HEK293 (cell line): ENCODE data around the gene KCNE4.
"Not testable (repeated sequence)": the region's sequence is repeated elsewhere in the genome, so short reads cannot be mapped to it uniquely, and the experiment has no call there.

Source experiments
- CTCF ChIA-PET: fragments of 350-600 bp; formaldehyde crosslinking; extraction: SDS; loops from one replicate; lab custom pipeline; 2021; ENCODE audit warnings: antibody characterized with exemption; lab: Yijun Ruan, JAX
- POLR2A ChIA-PET: fragments of 300-600 bp; formaldehyde crosslinking; extraction: SDS; loops from one replicate; lab custom pipeline; 2020; ENCODE audit warnings: antibody characterized with exemption, inconsistent platforms; lab: Yijun Ruan, JAX
- H3K27ac ChIP-seq: fragments of 200-500 bp; sonication (Bioruptor generic); 2 replicates; pipeline ENCODE4 v1.5.1; 2014; ENCODE audit warnings: low read depth, low read length, control low read depth, inconsistent platforms; ENCODE audit errors: extremely low read depth
- H3K36me3 ChIP-seq, 2 experiments: fragments of 200-500 bp in 1 of 2; sonication (Bioruptor generic) in 1 of 2; 1 replicate in 1 of 2; 2 replicates in 1 of 2; pipeline ENCODE4 v1.5.1; 2014 to 2017; ENCODE audit warnings: inconsistent platforms in 2 of 2, low read length in 2 of 2; ENCODE audit not compliant: control insufficient read depth in 2 of 2, insufficient read depth in 1 of 2
- H3K4me1 ChIP-seq: fragments of 200-500 bp; sonication (Bioruptor generic); 2 replicates; pipeline ENCODE4 v1.5.1; 2014; ENCODE audit warnings: mild to moderate bottlenecking, low read length, inconsistent platforms; ENCODE audit not compliant: control insufficient read depth, insufficient read depth
- H3K4me3 ChIP-seq: 2 replicates; pipeline ENCODE4 v1.5.1; 2011; ENCODE audit warnings: low read depth, mild to moderate bottlenecking, control low read depth, low read length, moderate library complexity
- H3K9me3 ChIP-seq: fragments of 200-500 bp; sonication (Bioruptor generic); 2 replicates; pipeline ENCODE4 v1.5.1; 2014; ENCODE audit warnings: low read depth, low read length, inconsistent platforms; ENCODE audit not compliant: control insufficient read depth, insufficient read depth
- GFI1B ChIP-seq: fragments of 450-650 bp; formaldehyde crosslinking; IDR thresholded peaks from 2 replicates; pipeline ENCODE4 v1.5.1; 2016; ENCODE audit warnings: missing biosample characterization, missing genetic modification characterization
- KLF16 ChIP-seq: fragments of 450-650 bp; formaldehyde crosslinking; IDR thresholded peaks from 2 replicates; pipeline ENCODE4 v1.5.1; 2017; ENCODE audit warnings: missing biosample characterization, missing genetic modification characterization
- KLF9 ChIP-seq: fragments of 450-650 bp; formaldehyde crosslinking; IDR thresholded peaks from 2 replicates; pipeline ENCODE4 v1.5.1; 2016; ENCODE audit warnings: missing biosample characterization, missing genetic modification characterization, low read depth
- OVOL3 ChIP-seq: fragments of 450-650 bp; formaldehyde crosslinking; IDR thresholded peaks from 2 replicates; pipeline ENCODE4 v1.5.1; 2016; ENCODE audit warnings: missing biosample characterization, missing genetic modification characterization
- SP7 ChIP-seq: fragments of 450-650 bp; formaldehyde crosslinking; IDR thresholded peaks from 2 replicates; pipeline ENCODE4 v1.5.1; 2016; ENCODE audit warnings: missing biosample characterization, missing genetic modification characterization
- TSHZ1 ChIP-seq: fragments of 450-650 bp; formaldehyde crosslinking; IDR thresholded peaks from 2 replicates; pipeline ENCODE4 v1.5.1; 2016; ENCODE audit warnings: missing biosample characterization, missing genetic modification characterization, borderline replicate concordance
- ZFP3 ChIP-seq: fragments of 450-650 bp; formaldehyde crosslinking; IDR thresholded peaks from 2 replicates; pipeline ENCODE4 v1.5.1; 2016; ENCODE audit warnings: low read depth, missing biosample characterization, missing genetic modification characterization
- ZNF121 ChIP-seq: fragments of 450-650 bp; formaldehyde crosslinking; IDR thresholded peaks from 2 replicates; pipeline ENCODE4 v1.5.1; 2016; ENCODE audit warnings: missing biosample characterization, missing genetic modification characterization
- ZNF155 ChIP-seq: fragments of 450-650 bp; formaldehyde crosslinking; IDR thresholded peaks from 2 replicates; pipeline ENCODE4 v1.5.1; 2016; ENCODE audit warnings: missing biosample characterization, missing genetic modification characterization
- ZNF174 ChIP-seq: fragments of 450-650 bp; formaldehyde crosslinking; IDR thresholded peaks from 2 replicates; pipeline ENCODE4 v1.5.0; 2017; ENCODE audit warnings: missing biosample characterization, mild to moderate bottlenecking, missing genetic modification characterization
- ZNF2 ChIP-seq: fragments of 450-650 bp; formaldehyde crosslinking; IDR thresholded peaks from 2 replicates; pipeline ENCODE4 v1.5.1; 2016; ENCODE audit warnings: missing biosample characterization, missing genetic modification characterization
- ZNF335 ChIP-seq: fragments of 450-650 bp; formaldehyde crosslinking; conservative IDR thresholded peaks from 2 replicates; pipeline ENCODE4 v1.5.1; 2016; ENCODE audit warnings: missing biosample characterization, missing genetic modification characterization
- ZNF341 ChIP-seq: fragments of 450-650 bp; formaldehyde crosslinking; IDR thresholded peaks from 2 replicates; pipeline ENCODE4; 2016; ENCODE audit warnings: low read depth, missing biosample characterization, missing genetic modification characterization
- ZNF398 ChIP-seq: fragments of 450-650 bp; formaldehyde crosslinking; IDR thresholded peaks from 2 replicates; pipeline ENCODE4 v1.5.1; 2017; ENCODE audit warnings: missing biosample characterization, missing genetic modification characterization
- ZNF560 ChIP-seq: fragments of 450-650 bp; formaldehyde crosslinking; IDR thresholded peaks from 2 replicates; pipeline ENCODE4 v1.5.1; 2017; ENCODE audit warnings: missing biosample characterization, missing genetic modification characterization, borderline replicate concordance
- ZNF621 ChIP-seq: fragments of 450-650 bp; formaldehyde crosslinking; IDR thresholded peaks from 2 replicates; pipeline ENCODE4 v1.5.1; 2017; ENCODE audit warnings: missing biosample characterization, missing genetic modification characterization
- ZNF639 ChIP-seq: fragments of 450-650 bp; formaldehyde crosslinking; IDR thresholded peaks from 2 replicates; pipeline ENCODE4 v1.5.1; 2016; ENCODE audit warnings: missing biosample characterization, missing genetic modification characterization
- ZNF843 ChIP-seq: fragments of 450-650 bp; formaldehyde crosslinking; IDR thresholded peaks from 2 replicates; pipeline ENCODE4 v1.5.1; 2016; ENCODE audit warnings: missing biosample characterization, missing genetic modification characterization
- TF ChIP-seq, protein P1 (sequence below): fragments of 450-650 bp; formaldehyde crosslinking; IDR thresholded peaks from 2 replicates; pipeline ENCODE4 v1.5.1; 2017; ENCODE audit warnings: missing biosample characterization, mild to moderate bottlenecking, missing genetic modification characterization, moderate library complexity
- TF ChIP-seq, protein P2 (sequence below): fragments of 450-650 bp; formaldehyde crosslinking; IDR thresholded peaks from 2 replicates; pipeline ENCODE4 v1.5.1; 2016; ENCODE audit warnings: missing biosample characterization, missing genetic modification characterization
- TF ChIP-seq, protein P3 (sequence below): fragments of 450-650 bp; formaldehyde crosslinking; IDR thresholded peaks from 2 replicates; pipeline ENCODE4 v1.5.1; 2016; ENCODE audit warnings: missing biosample characterization, missing genetic modification characterization

Gene KCNE4

GRCh38 chr2:223079925-223080324 lies 27.9 kb downstream of the KCNE4 start:
- H3K9me3 ChIP-seq: no peaks in the 10 kb centered on the region
- H3K27ac ChIP-seq: no peak overlapping the region
- H3K4me1 ChIP-seq: no peaks in the 10 kb centered on the region
- TF ChIP-seq ZNF341 (tag by site-specific recombination) (no peak), OVOL3 (tag by site-specific recombination) (no peak), ZNF560 (no peak), ZNF121 (tag by site-specific recombination) (no peak), ZNF398 (tag by site-specific recombination) (no peak), ZNF843 (tag by site-specific recombination) (no peak), ZNF174 (tag by site-specific recombination) (no peak), TSHZ1 (tag by site-specific recombination) (no peak)
- ChIA-PET CTCF (no interaction called here), POLR2A (no interaction called here)
- H3K4me3 ChIP-seq: no peak overlapping the region
- no peaks in the 10 kb centered on the region for H3K36me3 ChIP-seq

- H3K36me3 ChIP-seq, CTCF ChIA-PET, POLR2A ChIA-PET, H3K4me1 ChIP-seq, H3K9me3 ChIP-seq, H3K4me3 ChIP-seq, H3K27ac ChIP-seq: not testable (repeated sequence)
- TF ChIP-seq, protein P1, sequence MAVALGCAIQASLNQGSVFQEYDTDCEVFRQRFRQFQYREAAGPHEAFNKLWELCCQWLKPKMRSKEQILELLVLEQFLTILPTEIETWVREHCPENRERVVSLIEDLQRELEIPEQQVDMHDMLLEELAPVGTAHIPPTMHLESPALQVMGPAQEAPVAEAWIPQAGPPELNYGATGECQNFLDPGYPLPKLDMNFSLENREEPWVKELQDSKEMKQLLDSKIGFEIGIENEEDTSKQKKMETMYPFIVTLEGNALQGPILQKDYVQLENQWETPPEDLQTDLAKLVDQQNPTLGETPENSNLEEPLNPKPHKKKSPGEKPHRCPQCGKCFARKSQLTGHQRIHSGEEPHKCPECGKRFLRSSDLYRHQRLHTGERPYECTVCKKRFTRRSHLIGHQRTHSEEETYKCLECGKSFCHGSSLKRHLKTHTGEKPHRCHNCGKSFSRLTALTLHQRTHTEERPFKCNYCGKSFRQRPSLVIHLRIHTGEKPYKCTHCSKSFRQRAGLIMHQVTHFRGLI (tag by site-specific recombination): peak; percentile 77; the same call in 1 of the 2 replicates
Measured at GRCh38 chr2:223080790-223081360, 28.9 kb downstream of the KCNE4 start.

- ChIA-PET POLR2A (no interaction called here), CTCF (no interaction called here)
- Histone ChIP-seq H3K4me3 (no peak overlapping the region), H3K27ac (no peak overlapping the region), H3K4me1 (no peaks in the 10 kb centered on the region), H3K9me3 (no peaks in the 10 kb centered on the region), H3K36me3 (no peaks in the 10 kb centered on the region)
- no peak for TF ChIP-seq ZFP3 (tag by site-specific recombination)
- TF ChIP-seq ZNF2 (tag by site-specific recombination): no peak
- no peak for TF ChIP-seq ZNF335 (tag by site-specific recombination)
- no peak for TF ChIP-seq KLF16
- TF ChIP-seq, protein P2, sequence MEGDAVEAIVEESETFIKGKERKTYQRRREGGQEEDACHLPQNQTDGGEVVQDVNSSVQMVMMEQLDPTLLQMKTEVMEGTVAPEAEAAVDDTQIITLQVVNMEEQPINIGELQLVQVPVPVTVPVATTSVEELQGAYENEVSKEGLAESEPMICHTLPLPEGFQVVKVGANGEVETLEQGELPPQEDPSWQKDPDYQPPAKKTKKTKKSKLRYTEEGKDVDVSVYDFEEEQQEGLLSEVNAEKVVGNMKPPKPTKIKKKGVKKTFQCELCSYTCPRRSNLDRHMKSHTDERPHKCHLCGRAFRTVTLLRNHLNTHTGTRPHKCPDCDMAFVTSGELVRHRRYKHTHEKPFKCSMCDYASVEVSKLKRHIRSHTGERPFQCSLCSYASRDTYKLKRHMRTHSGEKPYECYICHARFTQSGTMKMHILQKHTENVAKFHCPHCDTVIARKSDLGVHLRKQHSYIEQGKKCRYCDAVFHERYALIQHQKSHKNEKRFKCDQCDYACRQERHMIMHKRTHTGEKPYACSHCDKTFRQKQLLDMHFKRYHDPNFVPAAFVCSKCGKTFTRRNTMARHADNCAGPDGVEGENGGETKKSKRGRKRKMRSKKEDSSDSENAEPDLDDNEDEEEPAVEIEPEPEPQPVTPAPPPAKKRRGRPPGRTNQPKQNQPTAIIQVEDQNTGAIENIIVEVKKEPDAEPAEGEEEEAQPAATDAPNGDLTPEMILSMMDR: no peak
- no peak for TF ChIP-seq GFI1B (tag by site-specific recombination)
- TF ChIP-seq, protein P3, sequence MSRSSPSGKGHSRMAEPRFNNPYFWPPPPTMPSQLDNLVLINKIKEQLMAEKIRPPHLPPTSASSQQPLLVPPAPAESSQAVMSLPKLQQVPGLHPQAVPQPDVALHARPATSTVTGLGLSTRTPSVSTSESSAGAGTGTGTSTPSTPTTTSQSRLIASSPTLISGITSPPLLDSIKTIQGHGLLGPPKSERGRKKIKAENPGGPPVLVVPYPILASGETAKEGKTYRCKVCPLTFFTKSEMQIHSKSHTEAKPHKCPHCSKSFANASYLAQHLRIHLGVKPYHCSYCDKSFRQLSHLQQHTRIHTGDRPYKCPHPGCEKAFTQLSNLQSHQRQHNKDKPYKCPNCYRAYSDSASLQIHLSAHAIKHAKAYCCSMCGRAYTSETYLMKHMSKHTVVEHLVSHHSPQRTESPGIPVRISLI (tag by site-specific recombination): no peak
- TF ChIP-seq ZNF639 (tag by site-specific recombination): no peak
- no peak for TF ChIP-seq ZNF155
- no peak for TF ChIP-seq KLF9
- TF ChIP-seq ZNF621 (tag by site-specific recombination): no peak
- TF ChIP-seq SP7 (tag by site-specific recombination): no peak
- TF ChIP-seq ZNF121 (tag by site-specific recombination): no peak
Measured at GRCh38 chr2:223081789-223082188, 29.8 kb downstream of the KCNE4 start.
